ENCODE results near the gene HDGFL2.
A peak's percentile ranks its signal among the peaks of the same experiment; 100 is the strongest.

The HDGFL2 gene

DNA sequence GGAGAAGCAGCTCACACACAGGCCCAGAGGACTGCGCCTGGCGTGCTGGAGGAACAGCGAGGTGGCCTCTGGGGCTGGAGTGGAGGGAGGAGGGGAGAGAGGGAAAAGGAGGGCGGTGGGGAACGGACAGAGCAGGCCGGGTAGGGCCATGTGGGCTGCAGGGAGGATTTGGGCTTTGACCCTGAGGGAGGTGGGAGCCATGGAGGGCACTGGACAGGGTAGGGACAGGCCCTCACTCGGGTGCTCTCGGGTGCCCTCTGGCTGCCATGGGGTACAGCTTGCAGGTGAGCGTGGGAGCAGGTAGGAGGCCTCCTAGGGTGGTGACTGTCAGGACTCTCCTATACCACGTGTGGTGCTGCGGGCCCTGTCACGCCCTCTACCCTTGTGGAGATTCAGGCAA, 23.4 kb downstream of the HDGFL2 start:
- Histone ChIP-seq H3K4me3 (ENCODE audit: low read length) (no peak overlapping the region), H3K4me2 (ENCODE audit: low read length) (no peak overlapping the region), H3K27me3 (ENCODE audit: control insufficient read depth, low read length) (no peaks in the 10 kb centered on the region), H4K20me1 (ENCODE audit: control insufficient read depth, insufficient read depth, low read depth, low read length) (no peaks in the 10 kb centered on the region), H3K4me1 (ENCODE audit: control insufficient read depth, low read length) (no peaks in the 10 kb centered on the region), H3F3A (ENCODE audit: control insufficient read depth, insufficient read depth) (no peaks in the 10 kb centered on the region), H3K27ac (ENCODE audit: low read depth, low read length) (no peak overlapping the region), H3K79me2 (ENCODE audit: control insufficient read depth, low read length) (no peaks in the 10 kb centered on the region), H3K36me3 (ENCODE audit: control insufficient read depth, low read length) (peaks cover 43% of the 10 kb centered on the region), H3K9me3 (ENCODE audit: control insufficient read depth, insufficient read depth, low read length) (no peaks in the 10 kb centered on the region), H3K9me2 (replicated peaks; ENCODE audit: control insufficient read depth, low read length) (no peaks in the 10 kb centered on the region)
- TF ChIP-seq, protein P1, sequence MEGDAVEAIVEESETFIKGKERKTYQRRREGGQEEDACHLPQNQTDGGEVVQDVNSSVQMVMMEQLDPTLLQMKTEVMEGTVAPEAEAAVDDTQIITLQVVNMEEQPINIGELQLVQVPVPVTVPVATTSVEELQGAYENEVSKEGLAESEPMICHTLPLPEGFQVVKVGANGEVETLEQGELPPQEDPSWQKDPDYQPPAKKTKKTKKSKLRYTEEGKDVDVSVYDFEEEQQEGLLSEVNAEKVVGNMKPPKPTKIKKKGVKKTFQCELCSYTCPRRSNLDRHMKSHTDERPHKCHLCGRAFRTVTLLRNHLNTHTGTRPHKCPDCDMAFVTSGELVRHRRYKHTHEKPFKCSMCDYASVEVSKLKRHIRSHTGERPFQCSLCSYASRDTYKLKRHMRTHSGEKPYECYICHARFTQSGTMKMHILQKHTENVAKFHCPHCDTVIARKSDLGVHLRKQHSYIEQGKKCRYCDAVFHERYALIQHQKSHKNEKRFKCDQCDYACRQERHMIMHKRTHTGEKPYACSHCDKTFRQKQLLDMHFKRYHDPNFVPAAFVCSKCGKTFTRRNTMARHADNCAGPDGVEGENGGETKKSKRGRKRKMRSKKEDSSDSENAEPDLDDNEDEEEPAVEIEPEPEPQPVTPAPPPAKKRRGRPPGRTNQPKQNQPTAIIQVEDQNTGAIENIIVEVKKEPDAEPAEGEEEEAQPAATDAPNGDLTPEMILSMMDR (IDR thresholded peaks at IDR 0.05; ENCODE audit: low read depth, low read length, poor library complexity, severe bottlenecking) = peak; percentile 58
- no peak for TF ChIP-seq EZH2phosphoT487 (IDR thresholded peaks at IDR 0.05; ENCODE audit: borderline replicate concordance, low read length)

GRCh38 chr19:4496304-4496703, 24.2 kb downstream of the HDGFL2 start:
- TF ChIP-seq, protein P1 (IDR thresholded peaks at IDR 0.05; ENCODE audit: low read depth, low read length, poor library complexity, severe bottlenecking) = no peak
- TF ChIP-seq EZH2phosphoT487 (IDR thresholded peaks at IDR 0.05; ENCODE audit: borderline replicate concordance, low read length) = no peak
- no peak overlapping the region for H3K4me3 ChIP-seq (ENCODE audit: low read length)
- H3K9me3 ChIP-seq (ENCODE audit: control insufficient read depth, insufficient read depth, low read length) = no peaks in the 10 kb centered on the region
- H3K36me3 ChIP-seq (ENCODE audit: control insufficient read depth, low read length) = peaks cover 41% of the 10 kb centered on the region
- H3K27me3 ChIP-seq (ENCODE audit: control insufficient read depth, low read length) = no peaks in the 10 kb centered on the region
- H3K9me2 ChIP-seq (replicated peaks; ENCODE audit: control insufficient read depth, low read length) = no peaks in the 10 kb centered on the region
- H4K20me1 ChIP-seq (ENCODE audit: control insufficient read depth, insufficient read depth, low read depth, low read length) = no peaks in the 10 kb centered on the region
- H3K4me2 ChIP-seq (ENCODE audit: low read length) = no peak overlapping the region
- H3K79me2 ChIP-seq (ENCODE audit: control insufficient read depth, low read length) = no peaks in the 10 kb centered on the region
- H3F3A ChIP-seq (ENCODE audit: control insufficient read depth, insufficient read depth) = no peaks in the 10 kb centered on the region
- no peak overlapping the region for H3K27ac ChIP-seq (ENCODE audit: low read depth, low read length)
- H3K4me1 ChIP-seq (ENCODE audit: control insufficient read depth, low read length) = no peaks in the 10 kb centered on the region

- H3K27me3 ChIP-seq (ENCODE audit: control insufficient read depth, low read length) = no peaks in the 10 kb centered on the region
- no peak overlapping the region for H3K27ac ChIP-seq (ENCODE audit: low read depth, low read length)
- H3F3A ChIP-seq (ENCODE audit: control insufficient read depth, insufficient read depth) = no peaks in the 10 kb centered on the region
- no peaks in the 10 kb centered on the region for H3K9me2 ChIP-seq (replicated peaks; ENCODE audit: control insufficient read depth, low read length)
- H3K36me3 ChIP-seq (ENCODE audit: control insufficient read depth, low read length) = peaks cover 25% of the 10 kb centered on the region
- H3K4me2 ChIP-seq (ENCODE audit: low read length) = no peak overlapping the region
- H3K79me2 ChIP-seq (ENCODE audit: control insufficient read depth, low read length) = no peaks in the 10 kb centered on the region
- no peaks in the 10 kb centered on the region for H4K20me1 ChIP-seq (ENCODE audit: control insufficient read depth, insufficient read depth, low read depth, low read length)
- no peaks in the 10 kb centered on the region for H3K4me1 ChIP-seq (ENCODE audit: control insufficient read depth, low read length)
- H3K9me3 ChIP-seq (ENCODE audit: control insufficient read depth, insufficient read depth, low read length) = no peaks in the 10 kb centered on the region
- no peak for TF ChIP-seq EZH2phosphoT487 (IDR thresholded peaks at IDR 0.05; ENCODE audit: borderline replicate concordance, low read length)
- TF ChIP-seq, protein P1 (IDR thresholded peaks at IDR 0.05; ENCODE audit: low read depth, low read length, poor library complexity, severe bottlenecking) = no peak
- no peak overlapping the region for H3K4me3 ChIP-seq (ENCODE audit: low read length)
These were observed 25.8 kb downstream of the HDGFL2 start for GRCh38 chr19:4497770-4498389.

Measured in DOHH2 (cell line).